Melanocyte of skin (primary cell): Measurements from ENCODE around the gene CTAGE1. TPM values are rescaled to one million over a fixed set of nuclear protein-coding genes. Genes with fewer than 3 reads are reported as not detected.

Source experiments
- total RNA-seq, 2 donors: library from RNA; depleted of rRNA; stranded (reverse); fragments of >200 nt; gene quantifications; 2 replicates each; pipeline ENCODE4 v1.2.3, GENCODE V29; 2012

The CTAGE1 gene, protein sequence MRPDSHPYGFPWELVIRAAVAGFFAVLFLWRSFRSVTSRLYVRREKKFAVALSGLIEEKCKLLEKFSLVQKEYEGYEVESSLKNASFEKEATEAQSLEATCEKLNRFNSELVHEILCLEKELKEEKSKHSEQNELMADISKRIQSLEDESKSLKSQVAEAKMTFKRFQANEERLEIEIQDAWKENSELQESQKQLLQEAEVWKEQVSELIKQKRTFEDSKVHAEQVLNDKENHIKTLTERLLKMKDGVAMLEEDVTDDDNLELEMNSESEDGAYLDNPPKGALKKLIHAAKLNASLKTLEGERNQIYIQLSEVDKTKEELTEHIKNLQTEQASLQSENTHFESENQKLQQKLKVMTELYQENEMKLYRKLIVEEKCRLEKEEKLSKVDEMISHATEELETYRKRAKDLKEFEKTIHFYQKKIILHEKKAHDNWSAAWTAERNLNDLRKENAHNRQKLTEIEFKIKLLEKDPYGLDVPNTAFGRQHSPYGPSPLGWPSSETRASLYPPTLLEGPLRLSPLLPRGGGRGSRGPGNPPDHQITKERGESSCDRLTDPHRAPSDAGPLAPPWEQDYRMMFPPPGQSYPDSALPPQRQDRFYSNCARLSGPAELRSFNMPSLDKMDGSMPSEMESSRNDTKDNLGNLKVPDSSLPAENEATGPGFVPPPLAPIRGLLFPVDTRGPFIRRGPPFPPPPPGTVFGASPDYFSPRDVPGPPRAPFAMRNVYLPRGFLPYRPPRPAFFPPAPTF
- total RNA-seq = not detected

DNA sequence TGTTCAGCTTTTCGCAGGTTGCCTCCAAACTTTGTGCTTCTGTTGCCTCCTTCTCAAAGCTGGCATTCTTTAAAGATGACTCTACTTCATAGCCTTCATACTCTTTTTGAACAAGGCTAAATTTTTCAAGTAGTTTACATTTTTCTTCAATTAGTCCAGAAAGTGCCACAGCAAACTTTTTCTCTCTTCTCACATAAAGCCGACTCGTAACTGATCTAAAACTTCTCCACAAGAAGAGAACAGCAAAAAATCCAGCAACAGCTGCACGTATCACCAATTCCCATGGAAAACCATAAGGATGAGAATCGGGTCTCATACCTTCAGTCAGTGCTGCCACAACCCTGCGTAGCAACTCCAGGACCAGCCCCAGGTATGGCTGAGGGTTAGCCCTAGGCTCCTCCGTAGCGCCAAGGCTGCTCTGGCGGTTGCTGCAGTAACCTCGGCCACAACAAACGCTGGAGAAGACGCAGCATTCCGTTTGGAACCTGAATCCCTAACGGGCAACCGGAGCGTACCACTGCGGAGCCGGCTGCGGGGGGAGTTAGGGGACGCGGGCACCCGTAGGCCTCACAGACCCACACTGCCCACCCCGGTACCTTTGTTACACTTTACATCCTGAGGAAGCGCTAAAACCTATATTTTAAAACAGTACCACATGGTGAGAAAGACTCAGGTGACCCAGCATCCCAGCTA lies at the start of gene CTAGE1:
CTAGE1 (minus strand) TSS at position 420 of the 693 bp plus-strand sequence; CDS start at position 316, 104 bp downstream.

Other genes with a start within 250 kb of the CTAGE1 start
- under 1 TPM; under 0.01 to 0.33 TPM for gene GATA6, start 248.3 kb downstream of the CTAGE1 start, total RNA-seq